Measurements from ENCODE around the gene SNX18. TPM values are rescaled to one million over a fixed set of nuclear protein-coding genes. Genes with fewer than 3 reads are reported as not detected.

The SNX18 gene
- total RNA-seq, 1 donor from 2014 or later, result 35.4 TPM

DNA sequence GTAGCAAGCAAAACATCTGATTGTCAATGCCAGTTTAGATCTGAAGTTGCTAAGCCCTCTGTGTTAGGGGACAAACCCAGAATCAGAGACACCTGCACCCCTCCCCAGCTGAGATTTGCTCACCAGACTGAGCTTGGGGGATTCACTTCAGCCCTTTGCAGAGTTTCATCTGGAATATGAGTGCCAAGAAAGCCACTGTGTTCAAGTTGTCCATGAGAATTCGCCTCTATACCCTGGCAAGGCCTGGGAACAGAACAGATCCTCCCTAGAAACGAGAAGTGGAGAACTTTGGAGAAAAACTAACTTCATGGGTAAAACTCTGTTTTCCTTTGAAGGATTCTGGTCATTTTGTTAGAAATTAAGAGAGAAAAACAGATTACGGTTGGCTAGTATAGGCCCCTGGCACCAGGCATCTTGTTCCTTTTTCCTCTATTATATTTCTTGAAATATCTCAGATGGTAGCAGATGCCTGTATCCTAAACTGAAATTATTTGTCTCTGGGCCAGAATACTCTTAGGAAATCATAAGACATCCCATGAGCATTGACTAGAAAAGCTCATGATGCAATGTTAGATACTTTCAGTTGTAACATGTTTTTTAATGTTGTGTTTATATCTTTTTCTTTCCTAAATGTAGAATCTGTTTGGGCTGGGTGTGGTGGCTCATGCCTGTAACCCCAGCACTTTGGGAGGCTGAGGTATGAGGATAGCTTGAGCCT is 64.4 kb downstream of the SNX18 start:
- H3K4me1 ChIP-seq, result peaks cover 9% of the 10 kb centered on the region
- H3K27me3 ChIP-seq, result no peaks in the 10 kb centered on the region
- no peaks in the 10 kb centered on the region for H3K9me3 ChIP-seq
- intact Hi-C loops (cut with DNase I), result no loop called here
- no peak overlapping the region for H3K4me3 ChIP-seq
- no peak for ATAC-seq
- TF ChIP-seq, protein P1, sequence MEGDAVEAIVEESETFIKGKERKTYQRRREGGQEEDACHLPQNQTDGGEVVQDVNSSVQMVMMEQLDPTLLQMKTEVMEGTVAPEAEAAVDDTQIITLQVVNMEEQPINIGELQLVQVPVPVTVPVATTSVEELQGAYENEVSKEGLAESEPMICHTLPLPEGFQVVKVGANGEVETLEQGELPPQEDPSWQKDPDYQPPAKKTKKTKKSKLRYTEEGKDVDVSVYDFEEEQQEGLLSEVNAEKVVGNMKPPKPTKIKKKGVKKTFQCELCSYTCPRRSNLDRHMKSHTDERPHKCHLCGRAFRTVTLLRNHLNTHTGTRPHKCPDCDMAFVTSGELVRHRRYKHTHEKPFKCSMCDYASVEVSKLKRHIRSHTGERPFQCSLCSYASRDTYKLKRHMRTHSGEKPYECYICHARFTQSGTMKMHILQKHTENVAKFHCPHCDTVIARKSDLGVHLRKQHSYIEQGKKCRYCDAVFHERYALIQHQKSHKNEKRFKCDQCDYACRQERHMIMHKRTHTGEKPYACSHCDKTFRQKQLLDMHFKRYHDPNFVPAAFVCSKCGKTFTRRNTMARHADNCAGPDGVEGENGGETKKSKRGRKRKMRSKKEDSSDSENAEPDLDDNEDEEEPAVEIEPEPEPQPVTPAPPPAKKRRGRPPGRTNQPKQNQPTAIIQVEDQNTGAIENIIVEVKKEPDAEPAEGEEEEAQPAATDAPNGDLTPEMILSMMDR (IDR thresholded peaks at IDR 0.05), result no peak
- no peaks in the 10 kb centered on the region for H3K36me3 ChIP-seq
- no peak for DNase-seq
- H3K27ac ChIP-seq, result peak overlapping the region; percentile 55

DNA sequence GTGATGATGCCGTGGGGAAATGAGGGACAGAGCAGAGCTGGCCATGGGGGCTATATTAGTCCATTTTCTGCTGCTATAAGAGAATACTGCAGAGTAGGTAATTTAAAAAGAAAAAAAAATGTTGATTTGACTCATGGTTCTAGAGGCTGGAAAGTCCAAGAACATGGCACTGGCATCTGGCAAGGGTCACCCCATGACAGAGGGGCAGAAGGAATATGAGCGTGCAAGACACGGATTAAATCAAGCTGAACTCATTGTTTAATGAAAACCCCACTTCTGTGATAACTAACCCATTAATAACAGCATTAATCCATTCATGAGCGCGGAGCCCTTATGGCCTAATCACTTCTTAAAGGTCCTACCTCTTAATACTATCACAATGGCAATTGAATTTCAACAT is 68.8 kb downstream of the SNX18 start:
- Histone ChIP-seq H3K4me3 (no peak overlapping the region), H3K4me1 (peaks cover 8% of the 10 kb centered on the region), H3K9me3 (no peaks in the 10 kb centered on the region), H3K27ac (no peak overlapping the region), H3K27me3 (no peaks in the 10 kb centered on the region), H3K36me3 (no peaks in the 10 kb centered on the region)
- TF ChIP-seq, protein P1 (IDR thresholded peaks at IDR 0.05), result no peak
- intact Hi-C loops (cut with DNase I), result no loop called here
- ATAC-seq, result no peak
- no peak for DNase-seq

DNA sequence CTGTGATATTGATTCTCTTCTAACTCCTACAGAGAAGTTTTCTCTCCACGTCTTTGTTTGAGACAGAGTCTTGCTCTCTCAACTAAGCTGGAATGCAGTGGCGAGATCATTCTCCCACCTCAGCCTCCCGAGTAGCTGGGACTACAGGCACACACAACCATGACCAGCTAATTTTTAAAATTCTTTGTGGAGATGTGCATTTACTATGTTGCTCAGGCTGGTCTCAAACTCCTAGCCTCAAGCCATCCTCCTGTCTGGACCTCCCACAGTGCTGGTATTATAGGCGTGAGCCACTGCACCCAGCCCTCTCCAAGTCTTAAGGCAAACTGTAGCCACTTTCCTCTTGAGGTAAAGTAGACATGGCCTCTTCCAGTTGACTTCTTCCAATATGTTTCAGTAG is 72.2 kb downstream of the SNX18 start:
- Histone ChIP-seq H3K9me3 (no peaks in the 10 kb centered on the region), H3K36me3 (no peaks in the 10 kb centered on the region), H3K27ac (no peak overlapping the region), H3K4me1 (no peaks in the 10 kb centered on the region), H3K27me3 (no peaks in the 10 kb centered on the region), H3K4me3 (no peak overlapping the region)
- ATAC-seq (no peak), DNase-seq (no peak)
- TF ChIP-seq, protein P1 (IDR thresholded peaks at IDR 0.05), result no peak
- intact Hi-C loops (cut with DNase I), result no loop called here

DNA sequence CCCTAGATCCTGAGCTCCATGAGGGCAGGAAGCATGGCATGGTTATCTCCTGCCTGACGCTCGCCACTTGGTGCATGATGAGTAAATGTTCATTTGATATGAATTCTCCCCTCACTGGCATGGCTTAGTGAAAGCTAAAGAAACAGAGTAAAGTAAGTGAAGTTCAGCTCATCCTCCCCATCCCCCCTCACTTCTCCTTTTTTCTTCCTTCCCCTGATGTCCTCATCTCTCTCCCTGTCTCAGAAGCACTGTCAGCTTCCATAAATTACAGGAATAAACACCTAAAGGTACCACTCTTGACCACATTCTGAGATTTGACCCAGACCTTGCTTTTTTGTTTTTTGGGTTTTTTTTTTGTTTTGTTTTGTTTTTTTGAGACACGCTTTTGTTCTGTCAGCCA is 73.3 kb downstream of the SNX18 start:
- Histone ChIP-seq H3K36me3 (no peaks in the 10 kb centered on the region), H3K4me3 (no peak overlapping the region), H3K27me3 (no peaks in the 10 kb centered on the region), H3K4me1 (no peaks in the 10 kb centered on the region), H3K27ac (no peak overlapping the region), H3K9me3 (no peaks in the 10 kb centered on the region)
- ATAC-seq, result peak; percentile 79
- TF ChIP-seq, protein P1 (IDR thresholded peaks at IDR 0.05), result no peak
- no peak for DNase-seq
- intact Hi-C loops (cut with DNase I), result no loop called here

DNA sequence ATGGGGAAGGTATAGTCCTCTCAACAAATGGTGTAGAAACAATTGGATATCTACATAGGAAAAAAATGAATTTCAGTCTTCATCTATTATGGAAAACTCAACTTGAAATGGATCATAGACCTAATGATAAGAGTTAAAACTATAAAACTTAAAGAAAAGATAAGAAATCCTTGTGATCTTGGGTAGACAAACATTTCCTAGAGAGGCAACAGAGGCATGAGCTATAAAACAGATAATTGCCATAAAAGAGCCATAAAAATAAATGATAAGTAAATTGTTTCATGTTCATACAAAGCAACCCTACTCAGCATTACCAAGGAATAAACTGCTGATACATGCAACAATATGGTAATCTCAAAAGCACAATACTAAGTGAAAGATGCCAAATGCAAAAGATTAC is 76.2 kb downstream of the SNX18 start:
- Histone ChIP-seq H3K4me1 (no peaks in the 10 kb centered on the region), H3K27ac (no peak overlapping the region), H3K9me3 (no peaks in the 10 kb centered on the region), H3K27me3 (no peaks in the 10 kb centered on the region), H3K36me3 (no peaks in the 10 kb centered on the region), H3K4me3 (no peak overlapping the region)
- intact Hi-C loops (cut with DNase I), result no loop called here
- no peak for DNase-seq
- TF ChIP-seq, protein P1 (IDR thresholded peaks at IDR 0.05), result no peak
- no peak for ATAC-seq

DNA sequence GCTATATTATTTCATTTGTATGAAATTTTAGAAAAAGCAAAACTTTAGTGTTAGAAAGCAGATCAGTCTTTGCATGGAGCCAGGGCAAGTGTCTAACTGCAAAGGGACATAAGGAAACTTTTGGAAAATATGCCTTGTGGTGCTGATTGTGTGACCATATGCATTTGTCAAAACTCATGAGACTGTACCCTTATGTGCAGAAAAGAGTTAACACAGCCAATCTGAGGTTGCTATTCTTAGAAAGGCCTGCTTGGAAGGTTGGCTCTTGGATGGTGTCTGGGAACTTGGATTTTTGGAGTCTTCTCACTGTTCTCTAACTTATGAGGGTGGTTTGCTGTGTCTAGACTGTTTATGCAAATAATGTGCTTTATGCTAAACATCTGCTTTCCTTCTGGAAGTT is 76.6 kb downstream of the SNX18 start:
- no peaks in the 10 kb centered on the region for H3K4me1 ChIP-seq
- H3K27me3 ChIP-seq, result no peaks in the 10 kb centered on the region
- ATAC-seq (no peak), DNase-seq (no peak)
- no peaks in the 10 kb centered on the region for H3K36me3 ChIP-seq
- H3K4me3 ChIP-seq, result no peak overlapping the region
- H3K9me3 ChIP-seq, result no peaks in the 10 kb centered on the region
- intact Hi-C loops (cut with DNase I), result no loop called here
- TF ChIP-seq, protein P1 (IDR thresholded peaks at IDR 0.05), result no peak
- H3K27ac ChIP-seq, result no peak overlapping the region

Measured in upper lobe of right lung (tissue), 1 donor.